T-cell (primary cell): ENCODE results near the gene DNAH8. TPM values are rescaled to one million over a fixed set of nuclear protein-coding genes. Genes with fewer than 3 reads are reported as not detected.
A peak's percentile ranks its signal among the peaks of the same experiment; 100 is the strongest.

Experiments used
- ATAC-seq, 4 experiments: fragments of 200-7000 bp in 3 of 4; fragments of 150-1000 bp in 1 of 4; cut with Tn5 transposase; replicated peaks in 1 of 4; 1 replicate in 3 of 4; 2 replicates in 1 of 4; pipeline ENCODE4 v1.10.0; 2021; ENCODE audit warnings: moderate library complexity in 3 of 4, mild to moderate bottlenecking in 2 of 4, moderate number of reproducible peaks in 1 of 4
- CTCF ChIA-PET, 2 donors: fragments of 300-600 bp; sonication (Branson Sonifier 250); formaldehyde crosslinking; loops; one replicate each; lab custom pipeline; 2022; ENCODE audit warnings: antibody characterized with exemption in 2 of 2; lab: Charles Lee
- POLR2A ChIA-PET, 2 donors: fragments of 300-600 bp; sonication (Branson Sonifier 250); formaldehyde crosslinking; loops; one replicate each; lab custom pipeline; 2022; ENCODE audit warnings: antibody characterized with exemption in 2 of 2; lab: Charles Lee
- DNase-seq, 35 experiments: peaks; one replicate each; pipeline versions ENCODE4 v3.0.0 to v3.0.0-alpha.2; 2013 to 2023
- H3K27ac ChIP-seq: one replicate; pipeline ENCODE4 v1.5.1; 2013; ENCODE audit warnings: low read length
- H3K27me3 ChIP-seq, 2 experiments: replicated peaks in 1 of 2; 1 replicate in 1 of 2; 2 replicates in 1 of 2; pipeline versions ENCODE4 v1.6.1 to v1.7.0; 2013; ENCODE audit warnings: low read length in 1 of 2, mixed read lengths in 1 of 2; ENCODE audit not compliant: control insufficient read depth in 2 of 2, insufficient read depth in 2 of 2; ENCODE audit errors: extremely low read depth in 1 of 2
- H3K36me3 ChIP-seq, 2 donors: 1 replicate in 1 of 2; 2 replicates in 1 of 2; pipeline versions ENCODE4 v1.6.1 to v1.7.0; 2013; ENCODE audit warnings: low read length in 1 of 2; ENCODE audit not compliant: control insufficient read depth in 2 of 2, insufficient read depth in 1 of 2; ENCODE audit errors: extremely low read depth in 1 of 2
- H3K4me1 ChIP-seq, 2 experiments: 1 replicate in 1 of 2; 2 replicates in 1 of 2; pipeline versions ENCODE4 v1.6.1 to v1.7.0; 2013; ENCODE audit warnings: low read length in 2 of 2, mixed read lengths in 1 of 2; ENCODE audit not compliant: insufficient read depth in 2 of 2, control insufficient read depth in 1 of 2; ENCODE audit errors: extremely low read depth in 1 of 2
- H3K4me3 ChIP-seq, 2 donors: 1 replicate in 1 of 2; 2 replicates in 1 of 2; pipeline versions ENCODE4 v1.5.1 to v1.7.0; 2013; ENCODE audit warnings: mild to moderate bottlenecking in 2 of 2, low read length in 1 of 2, moderate library complexity in 1 of 2; ENCODE audit not compliant: control insufficient read depth in 1 of 2; ENCODE audit errors: extremely low read depth in 1 of 2
- H3K9me3 ChIP-seq: 2 replicates; pipeline ENCODE4 v1.7.0; 2013
- H3K27ac Mint-ChIP-seq, 2 donors: one replicate each; pipeline ENCODE4 v1.8.0; 2020 to 2021; ENCODE audit warnings: mild to moderate bottlenecking in 2 of 2, mixed read lengths in 2 of 2
- H3K27me3 Mint-ChIP-seq, 2 donors: one replicate each; pipeline ENCODE4 v1.8.0; 2021 to 2022; ENCODE audit warnings: mixed read lengths in 2 of 2
- H3K36me3 Mint-ChIP-seq: one replicate; pipeline ENCODE4 v1.8.0; 2021; ENCODE audit warnings: mixed read lengths
- H3K4me1 Mint-ChIP-seq, 3 donors: one replicate each; pipeline ENCODE4 v1.8.0; 2020 to 2022; ENCODE audit warnings: mixed read lengths in 3 of 3, mild to moderate bottlenecking in 1 of 3
- H3K4me3 Mint-ChIP-seq, 3 donors: one replicate each; pipeline ENCODE4 v1.8.0; 2020 to 2022; ENCODE audit warnings: mild to moderate bottlenecking in 3 of 3, mixed read lengths in 3 of 3, moderate library complexity in 3 of 3
- H3K9me3 Mint-ChIP-seq, 3 donors: one replicate each; pipeline ENCODE4 v1.8.0; 2020 to 2022; ENCODE audit warnings: mixed read lengths in 3 of 3
- WGBS: methylation state at CpG from one replicate; pipeline ENCODE4 v1.1.5; 2013; ENCODE audit warnings: missing lambda C conversion rate; ENCODE audit not compliant: insufficient coverage; 5-methylcytosine and 5-hydroxymethylcytosine counted together
- total RNA-seq, 35 experiments: library from RNA in 6 of 35; stranded (reverse) in 6 of 35; fragments of 120-200 nt in 1 of 35; gene quantifications; one replicate each; pipeline versions ENCODE4 v1.2.1 to v1.2.4 and lab custom pipeline; 2013 to 2026

The DNAH8 gene
- total RNA-seq, 5 donors from 2014 or later (not counting 1 experiment from before 2014, with no cell fraction given): 0.03 to 0.12 (median 0.08) TPM; not detected in 1

DNA sequence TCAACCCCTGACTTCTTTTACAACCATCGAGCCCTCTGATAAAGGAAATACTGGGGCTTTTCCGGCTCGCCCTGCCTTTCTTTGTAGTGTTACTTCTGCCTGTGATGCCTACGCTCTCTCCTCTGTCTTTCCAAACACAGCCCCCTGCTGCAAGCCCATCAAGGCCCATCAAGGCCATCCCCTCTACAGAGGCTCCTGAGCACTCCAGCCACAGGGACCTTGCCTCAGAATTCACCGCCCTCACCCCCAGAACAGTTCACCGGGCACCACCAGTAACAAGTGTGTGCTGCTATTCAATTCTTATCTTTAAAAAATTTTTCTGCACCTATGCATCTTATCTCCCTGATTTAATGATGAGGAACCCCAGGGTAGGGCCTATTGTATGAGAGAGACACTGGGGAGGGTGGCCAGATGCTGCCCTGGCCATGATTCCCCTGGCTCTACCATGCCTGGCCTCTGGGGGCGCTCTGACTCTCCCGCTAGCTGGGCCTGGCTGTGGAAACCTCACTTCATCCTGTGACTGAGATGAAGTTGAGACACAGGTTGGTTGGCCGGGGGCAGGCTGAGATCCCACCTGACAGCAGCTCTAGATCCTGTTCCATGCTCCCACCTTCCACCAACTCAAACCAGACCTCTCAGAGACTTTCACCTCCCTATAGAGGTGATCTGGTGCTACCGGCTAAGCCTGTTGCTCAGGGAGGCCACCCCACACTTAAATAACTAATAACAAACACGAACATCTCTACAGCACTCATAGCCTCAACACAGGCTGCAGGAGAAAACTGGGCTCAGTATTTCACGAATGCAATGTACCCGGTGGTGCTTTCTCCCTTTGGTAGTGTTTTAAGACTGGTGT lies 314.3 kb downstream of the DNAH8 start:
- H3K36me3 Mint-ChIP-seq: no peaks in the 10 kb centered on the region
- H3K9me3 Mint-ChIP-seq: no peaks in the 10 kb centered on the region
- no peak overlapping the region for H3K27ac Mint-ChIP-seq
- no peaks in the 10 kb centered on the region for H3K4me1 Mint-ChIP-seq
- 70% methylated on average over 8 of the region's 13 CpGs for WGBS
- no peaks in the 10 kb centered on the region for H3K36me3 ChIP-seq
- ChIA-PET CTCF (interaction anchor here in 1 of 2 donors (0.5 to 1.2 kb wide), 2 partner anchors 206 to 324 kb away, joined by 3 read pairs; no protein-coding TSS in a partner anchor), POLR2A (no interaction called here)
- no peaks in the 10 kb centered on the region for H3K4me1 ChIP-seq
- peak in 2 of 4 experiments; percentile 46 to 53 for ATAC-seq
- H3K27me3 Mint-ChIP-seq: peaks cover 21 to 29% of the 10 kb centered on the region in 2 donors
- H3K4me3 ChIP-seq: no peak overlapping the region
- H3K27ac ChIP-seq: no peak overlapping the region
- H3K27me3 ChIP-seq: peaks cover 9 to 10% of the 10 kb centered on the region in 2 experiments
- peak in 26 of 35 experiments; percentile 8 to 48 (median 20) for DNase-seq
- no peak overlapping the region for H3K4me3 Mint-ChIP-seq
- no peaks in the 10 kb centered on the region for H3K9me3 ChIP-seq

DNA sequence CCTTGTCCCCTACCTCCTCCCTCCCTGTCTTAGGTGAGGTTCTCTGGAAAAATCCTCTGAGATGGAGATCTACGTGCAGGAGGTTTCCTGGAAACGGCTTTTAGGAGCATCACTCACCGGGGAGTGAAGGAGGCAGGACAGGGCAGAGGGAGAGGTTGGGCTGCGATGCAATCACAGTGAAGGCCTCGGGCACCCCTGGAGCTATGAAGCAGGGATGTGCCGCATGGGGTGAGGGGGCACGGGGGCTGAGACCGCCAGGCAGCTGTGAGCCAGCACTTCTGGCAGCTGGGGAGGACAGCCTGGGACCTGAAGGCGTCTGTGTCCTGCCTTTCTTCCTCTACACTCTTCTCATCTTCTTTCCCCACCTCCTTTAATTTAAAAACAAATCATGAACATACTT lies 320.6 kb downstream of the DNAH8 start:
- no peak for DNase-seq
- H3K4me3 ChIP-seq: no peak overlapping the region
- H3K27me3 Mint-ChIP-seq: peaks cover 34 to 51% of the 10 kb centered on the region in 2 donors
- H3K36me3 ChIP-seq: no peaks in the 10 kb centered on the region
- no peaks in the 10 kb centered on the region for H3K36me3 Mint-ChIP-seq
- no peak for ATAC-seq
- CTCF ChIA-PET: no interaction called here
- H3K4me3 Mint-ChIP-seq: no peak overlapping the region
- H3K4me1 Mint-ChIP-seq: no peaks in the 10 kb centered on the region
- 57% methylated on average over 6 of the region's 9 CpGs for WGBS
- no peaks in the 10 kb centered on the region for H3K9me3 Mint-ChIP-seq
- H3K27me3 ChIP-seq: peaks cover 8 to 35% of the 10 kb centered on the region in 2 experiments
- POLR2A ChIA-PET: no interaction called here
- H3K9me3 ChIP-seq: no peaks in the 10 kb centered on the region
- H3K27ac ChIP-seq: no peak overlapping the region
- no peak overlapping the region for H3K27ac Mint-ChIP-seq
- H3K4me1 ChIP-seq: no peaks in the 10 kb centered on the region

DNA sequence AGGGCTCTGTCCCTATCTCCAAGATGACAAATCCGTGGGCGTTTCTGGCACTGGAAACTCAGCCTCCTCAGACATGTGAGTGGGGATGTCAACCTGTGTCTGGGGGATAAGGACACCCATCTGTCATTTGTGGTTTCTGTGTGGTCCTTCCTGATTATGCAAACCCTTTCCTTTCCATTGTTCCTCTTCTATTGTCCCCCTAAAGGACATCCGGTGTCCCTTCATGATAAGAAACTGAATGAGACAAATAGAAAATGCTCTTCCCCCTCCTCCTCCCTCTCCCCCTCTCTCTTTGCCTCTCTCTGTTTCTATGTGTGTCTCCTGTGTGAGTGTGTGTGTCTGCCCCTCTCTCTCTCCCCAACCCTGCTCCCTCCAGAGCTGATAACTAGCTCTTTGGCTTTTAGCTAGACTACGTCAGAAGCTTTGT lies 322.0 kb downstream of the DNAH8 start:
- Histone ChIP-seq H3K27me3 (peaks cover 5 to 42% of the 10 kb centered on the region in 2 experiments), H3K9me3 (no peaks in the 10 kb centered on the region), H3K4me1 (no peaks in the 10 kb centered on the region), H3K36me3 (no peaks in the 10 kb centered on the region), H3K4me3 (no peak overlapping the region), H3K27ac (no peak overlapping the region)
- no peak for DNase-seq
- no CpG with 5 or more reads among the region's 4 CpGs for WGBS
- Mint-ChIP-seq H3K27me3 (peaks cover 34 to 57% of the 10 kb centered on the region in 2 donors), H3K4me1 (no peaks in the 10 kb centered on the region), H3K9me3 (no peaks in the 10 kb centered on the region), H3K36me3 (no peaks in the 10 kb centered on the region), H3K4me3 (no peak overlapping the region), H3K27ac (no peak overlapping the region)
- ChIA-PET CTCF (no interaction called here), POLR2A (no interaction called here)
- no peak for ATAC-seq

DNA sequence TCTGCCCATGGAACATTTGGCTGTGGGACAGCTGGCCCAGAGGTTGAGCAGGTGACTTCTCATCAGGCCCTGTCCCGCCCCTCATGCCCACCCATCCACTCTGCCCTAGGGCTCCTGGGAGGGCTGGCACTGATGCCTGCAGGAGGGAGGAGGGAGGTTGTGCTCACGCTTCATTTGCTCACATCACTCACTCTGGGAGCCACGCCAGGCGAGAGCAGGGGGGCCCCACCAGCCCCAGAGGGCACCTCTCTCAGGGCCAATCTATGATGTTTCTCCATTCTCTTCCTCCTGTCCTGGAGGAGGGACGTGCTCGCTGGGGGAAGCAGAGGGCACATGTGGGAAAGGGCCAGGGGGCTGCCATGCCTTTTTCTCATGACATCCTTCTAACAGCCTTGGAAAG lies 322.6 kb downstream of the DNAH8 start:
- Histone ChIP-seq H3K4me3 (no peak overlapping the region), H3K9me3 (no peaks in the 10 kb centered on the region), H3K27ac (no peak overlapping the region), H3K4me1 (no peaks in the 10 kb centered on the region), H3K36me3 (no peaks in the 10 kb centered on the region), H3K27me3 (peaks cover 5 to 42% of the 10 kb centered on the region in 2 experiments)
- 60% methylated on average over 2 of the region's 6 CpGs for WGBS
- Mint-ChIP-seq H3K9me3 (no peaks in the 10 kb centered on the region), H3K27ac (no peak overlapping the region), H3K4me3 (no peak overlapping the region), H3K4me1 (no peaks in the 10 kb centered on the region), H3K27me3 (peaks cover 35 to 62% of the 10 kb centered on the region in 2 donors), H3K36me3 (no peaks in the 10 kb centered on the region)
- CTCF ChIA-PET: no interaction called here
- POLR2A ChIA-PET: no interaction called here
- DNase-seq: no peak
- ATAC-seq: no peak

DNA sequence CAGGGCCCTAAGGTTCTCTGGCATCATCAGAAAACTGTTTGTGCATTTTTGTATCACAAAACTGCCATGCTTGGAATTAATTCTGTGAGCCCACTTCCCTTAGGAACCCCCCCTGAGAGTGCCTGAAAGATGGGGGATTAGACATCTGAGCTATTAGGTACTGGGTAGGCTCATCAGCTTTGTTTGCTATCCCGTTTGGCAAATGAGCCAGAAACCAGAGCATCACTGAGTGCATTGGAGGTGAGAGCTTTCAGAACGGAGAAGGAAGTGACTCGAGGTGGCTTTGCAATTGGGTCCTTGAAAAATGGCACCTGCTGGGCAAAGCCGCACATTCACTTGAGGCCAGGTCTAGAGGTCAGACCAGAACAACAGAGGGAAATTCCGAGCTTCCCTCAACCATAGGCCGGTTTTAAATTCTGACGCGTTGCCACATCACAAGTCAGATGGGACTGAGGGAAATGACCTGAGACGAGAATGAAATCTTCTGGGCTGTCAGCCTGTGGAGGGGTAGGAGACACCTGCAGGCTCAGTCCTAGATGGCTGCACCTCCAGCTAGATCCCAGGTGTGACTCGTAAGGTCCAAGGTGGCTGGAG lies 325.1 kb downstream of the DNAH8 start:
- Mint-ChIP-seq H3K9me3 (no peaks in the 10 kb centered on the region), H3K27me3 (peaks cover 38 to 59% of the 10 kb centered on the region in 2 donors), H3K4me3 (no peak overlapping the region), H3K4me1 (no peaks in the 10 kb centered on the region), H3K27ac (no peak overlapping the region), H3K36me3 (no peaks in the 10 kb centered on the region)
- 90% methylated on average over 6 of the region's 10 CpGs for WGBS
- H3K27me3 ChIP-seq: peaks cover 2 to 44% of the 10 kb centered on the region in 2 experiments
- no peaks in the 10 kb centered on the region for H3K4me1 ChIP-seq
- ATAC-seq (no peak), DNase-seq (no peak)
- H3K9me3 ChIP-seq: no peaks in the 10 kb centered on the region
- ChIA-PET CTCF (no interaction called here), POLR2A (no interaction called here)
- no peaks in the 10 kb centered on the region for H3K36me3 ChIP-seq
- no peak overlapping the region for H3K27ac ChIP-seq
- H3K4me3 ChIP-seq: no peak overlapping the region

DNA sequence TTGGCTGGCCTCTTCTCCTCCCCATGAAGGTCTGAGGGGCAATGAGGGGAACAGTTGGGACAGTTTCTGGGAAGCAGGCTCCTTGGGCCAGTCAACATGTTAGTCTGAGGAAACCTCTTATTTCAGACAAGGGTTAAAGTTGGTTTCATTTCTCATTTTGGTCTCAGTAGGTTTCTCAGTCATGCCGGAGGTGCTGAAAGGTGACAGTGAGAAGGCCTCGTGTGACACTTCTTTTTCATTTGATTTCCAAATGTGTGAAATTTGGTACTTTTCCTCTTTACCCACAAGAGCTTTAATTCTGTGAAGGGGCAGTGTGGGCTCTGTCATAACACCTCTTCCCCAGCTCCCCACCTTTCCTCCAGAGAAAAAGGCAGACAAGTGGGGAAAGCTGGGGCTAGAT lies 326.0 kb downstream of the DNAH8 start:
- Histone ChIP-seq H3K36me3 (no peaks in the 10 kb centered on the region), H3K9me3 (no peaks in the 10 kb centered on the region), H3K4me1 (no peaks in the 10 kb centered on the region), H3K4me3 (no peak overlapping the region), H3K27ac (no peak overlapping the region), H3K27me3 (peaks cover 2 to 39% of the 10 kb centered on the region in 2 experiments)
- Mint-ChIP-seq H3K27ac (no peak overlapping the region), H3K36me3 (no peaks in the 10 kb centered on the region), H3K27me3 (peaks cover 35 to 52% of the 10 kb centered on the region in 2 donors), H3K9me3 (no peaks in the 10 kb centered on the region), H3K4me1 (no peaks in the 10 kb centered on the region), H3K4me3 (no peak overlapping the region)
- no CpG with 5 or more reads among the region's 2 CpGs for WGBS
- POLR2A ChIA-PET: no interaction called here
- DNase-seq (no peak), ATAC-seq (no peak)
- CTCF ChIA-PET: no interaction called here
